ENCODE measurements around the gene SSH2. TPM values are rescaled to one million over a fixed set of nuclear protein-coding genes. Genes with fewer than 3 reads are reported as not detected.

Gene SSH2
- total and polyA plus RNA-seq, 2 of the 13 experiments (the other 11 are each of a cell fraction or from before 2014, with no cell fraction given) = 6.0 to 6.4 TPM

DNA sequence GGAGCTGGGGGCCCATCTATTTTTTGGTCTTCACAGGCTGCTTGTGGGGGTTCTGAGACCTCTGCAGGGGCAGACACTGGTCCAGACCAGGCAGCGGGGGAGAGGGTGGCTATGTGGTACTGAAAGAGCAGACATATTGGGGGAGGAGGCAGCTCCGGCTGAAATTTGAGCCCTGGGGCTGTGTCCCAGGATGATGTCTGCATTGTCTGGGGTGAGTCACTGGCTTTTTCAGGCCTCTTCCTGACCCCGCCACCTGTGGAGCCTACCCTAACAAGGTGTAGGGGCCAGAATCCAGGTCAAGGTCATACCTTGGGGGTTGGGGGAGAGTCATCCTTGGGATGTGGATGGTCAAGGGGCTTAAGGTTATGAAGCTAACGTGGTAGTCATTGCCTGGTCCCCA, 309.8 kb downstream of the SSH2 start:
- TF ChIP-seq, protein P1, sequence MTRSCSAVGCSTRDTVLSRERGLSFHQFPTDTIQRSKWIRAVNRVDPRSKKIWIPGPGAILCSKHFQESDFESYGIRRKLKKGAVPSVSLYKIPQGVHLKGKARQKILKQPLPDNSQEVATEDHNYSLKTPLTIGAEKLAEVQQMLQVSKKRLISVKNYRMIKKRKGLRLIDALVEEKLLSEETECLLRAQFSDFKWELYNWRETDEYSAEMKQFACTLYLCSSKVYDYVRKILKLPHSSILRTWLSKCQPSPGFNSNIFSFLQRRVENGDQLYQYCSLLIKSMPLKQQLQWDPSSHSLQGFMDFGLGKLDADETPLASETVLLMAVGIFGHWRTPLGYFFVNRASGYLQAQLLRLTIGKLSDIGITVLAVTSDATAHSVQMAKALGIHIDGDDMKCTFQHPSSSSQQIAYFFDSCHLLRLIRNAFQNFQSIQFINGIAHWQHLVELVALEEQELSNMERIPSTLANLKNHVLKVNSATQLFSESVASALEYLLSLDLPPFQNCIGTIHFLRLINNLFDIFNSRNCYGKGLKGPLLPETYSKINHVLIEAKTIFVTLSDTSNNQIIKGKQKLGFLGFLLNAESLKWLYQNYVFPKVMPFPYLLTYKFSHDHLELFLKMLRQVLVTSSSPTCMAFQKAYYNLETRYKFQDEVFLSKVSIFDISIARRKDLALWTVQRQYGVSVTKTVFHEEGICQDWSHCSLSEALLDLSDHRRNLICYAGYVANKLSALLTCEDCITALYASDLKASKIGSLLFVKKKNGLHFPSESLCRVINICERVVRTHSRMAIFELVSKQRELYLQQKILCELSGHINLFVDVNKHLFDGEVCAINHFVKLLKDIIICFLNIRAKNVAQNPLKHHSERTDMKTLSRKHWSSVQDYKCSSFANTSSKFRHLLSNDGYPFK (CRISPR knock-in tag; IDR thresholded peaks at IDR 0.05; ENCODE audit: borderline replicate concordance) = peak; percentile 76
- TF ChIP-seq SIX4 (CRISPR knock-in tag; IDR thresholded peaks at IDR 0.05) (no peak), FOSL2 (CRISPR knock-in tag; IDR thresholded peaks at IDR 0.05) (peak; percentile 68), RARA (CRISPR knock-in tag; IDR thresholded peaks at IDR 0.05) (0 out of 2 replicates have a peak, but pooled peaks have one; percentile 18)
- Histone ChIP-seq H3K4me1 (ENCODE audit: insufficient read depth, low read length) (peaks cover 68% of the 10 kb centered on the region), H3K36me3 (replicated peaks in 1 of 2; ENCODE audit: control insufficient read depth in 1 of 2, insufficient read depth in 2 of 2, low read length in 2 of 2) (no peaks in the 10 kb centered on the region), H3K27me3 (ENCODE audit: control insufficient read depth in 1 of 2, insufficient read depth in 2 of 2, low read length in 2 of 2) (peaks cover 4 to 62% of the 10 kb centered on the region in 2 experiments), H2AFZ (ENCODE audit: low read length) (no peak overlapping the region), H4K20me1 (ENCODE audit: insufficient read depth, low read length) (no peaks in the 10 kb centered on the region), H3K4me3 (replicated peaks in 1 of 3; ENCODE audit: insufficient read depth in 1 of 3, low read depth in 2 of 3, low read length in 3 of 3) (no peak overlapping the region), H3K27ac (ENCODE audit: extremely low read length, insufficient read depth, low read length) (no peak overlapping the region), H3K9me3 (ENCODE audit: low read length) (no peaks in the 10 kb centered on the region), H3K9ac (ENCODE audit: insufficient read depth, low read depth, low read length) (no peak overlapping the region), H3K79me2 (ENCODE audit: insufficient read depth, low read length) (no peaks in the 10 kb centered on the region), H3K4me2 (ENCODE audit: low read depth, low read length) (no peak overlapping the region)
- no peak for ATAC-seq
- in situ Hi-C loops (cut with HindIII; ENCODE audit: extremely low pct_ligation_motif_present, low pct_unique_long_range_greater_than_20kb) (loop anchor here (10.0 kb wide), 1 partner anchor 155 kb away; no protein-coding TSS in a partner anchor), intact Hi-C loops (cut with micrococcal nuclease; ENCODE audit: unreplicated experiment) (loop anchor here (5.0 kb wide), 1 partner anchor 142 kb away; no protein-coding TSS in a partner anchor)
- POLR2A ChIA-PET = no interaction called here
- CTCF ChIA-PET (ENCODE audit: low intra/inter-chr PET ratio, low total read pairs) = no interaction called here
- DNase-seq (ENCODE audit: low spot score) = no peak
- WGBS (ENCODE audit: low lambda C conversion rate) = 40% methylated on average over 3 of the region's 4 CpGs
- no TSS peak for BruUV-seq (replicated peaks)
- FAIRE-seq = no peak

DNA sequence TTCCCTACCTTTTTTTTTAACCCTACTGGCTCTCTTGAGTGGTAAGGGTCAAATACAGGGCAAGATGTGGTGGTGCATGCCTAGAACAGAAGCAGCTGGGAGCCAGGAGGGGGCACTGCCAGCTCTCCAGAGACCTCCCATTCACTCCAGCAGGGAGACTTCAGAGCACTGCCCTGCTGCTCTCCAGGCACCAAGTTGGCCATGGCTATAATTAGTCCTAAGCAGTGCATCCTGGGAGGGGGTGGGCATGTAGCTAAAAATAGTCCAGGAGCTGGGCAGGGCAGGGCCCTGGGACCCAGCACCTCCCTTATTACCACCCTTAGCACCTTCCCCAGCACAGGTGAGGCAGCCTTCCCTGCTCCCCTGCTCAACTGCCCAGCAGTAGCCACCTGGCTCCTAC, 310.8 kb downstream of the SSH2 start:
- DNase-seq (ENCODE audit: low spot score) (no peak), ATAC-seq (no peak), FAIRE-seq (no peak)
- H3K4me2 ChIP-seq (ENCODE audit: low read depth, low read length) = no peak overlapping the region
- POLR2A ChIA-PET = no interaction called here
- intact Hi-C loops (cut with micrococcal nuclease; ENCODE audit: unreplicated experiment) (no loop called here), in situ Hi-C loops (cut with HindIII; ENCODE audit: extremely low pct_ligation_motif_present, low pct_unique_long_range_greater_than_20kb) (loop anchor here (5.0 kb wide), 1 partner anchor 37 kb away; no protein-coding TSS in a partner anchor)
- no peaks in the 10 kb centered on the region for H4K20me1 ChIP-seq (ENCODE audit: insufficient read depth, low read length)
- no peak overlapping the region for H3K4me3 ChIP-seq (replicated peaks in 1 of 3; ENCODE audit: insufficient read depth in 1 of 3, low read depth in 2 of 3, low read length in 3 of 3)
- no peak overlapping the region for H3K9ac ChIP-seq (ENCODE audit: insufficient read depth, low read depth, low read length)
- H3K4me1 ChIP-seq (ENCODE audit: insufficient read depth, low read length) = peaks cover 79% of the 10 kb centered on the region
- CTCF ChIA-PET (ENCODE audit: low intra/inter-chr PET ratio, low total read pairs) = interaction anchor here (2.6 kb wide), 1 partner anchor 160 kb away, joined by 10 read pairs; no protein-coding TSS in a partner anchor
- H3K27me3 ChIP-seq (ENCODE audit: control insufficient read depth in 1 of 2, insufficient read depth in 2 of 2, low read length in 2 of 2) = peaks cover 4 to 72% of the 10 kb centered on the region in 2 experiments
- H3K36me3 ChIP-seq (replicated peaks in 1 of 2; ENCODE audit: control insufficient read depth in 1 of 2, insufficient read depth in 2 of 2, low read length in 2 of 2) = no peaks in the 10 kb centered on the region
- H2AFZ ChIP-seq (ENCODE audit: low read length) = no peak overlapping the region
- no TSS peak for BruUV-seq (replicated peaks)
- no peaks in the 10 kb centered on the region for H3K79me2 ChIP-seq (ENCODE audit: insufficient read depth, low read length)
- H3K9me3 ChIP-seq (ENCODE audit: low read length) = no peaks in the 10 kb centered on the region
- no peak overlapping the region for H3K27ac ChIP-seq (ENCODE audit: extremely low read length, insufficient read depth, low read length)
- TF ChIP-seq, protein P2, sequence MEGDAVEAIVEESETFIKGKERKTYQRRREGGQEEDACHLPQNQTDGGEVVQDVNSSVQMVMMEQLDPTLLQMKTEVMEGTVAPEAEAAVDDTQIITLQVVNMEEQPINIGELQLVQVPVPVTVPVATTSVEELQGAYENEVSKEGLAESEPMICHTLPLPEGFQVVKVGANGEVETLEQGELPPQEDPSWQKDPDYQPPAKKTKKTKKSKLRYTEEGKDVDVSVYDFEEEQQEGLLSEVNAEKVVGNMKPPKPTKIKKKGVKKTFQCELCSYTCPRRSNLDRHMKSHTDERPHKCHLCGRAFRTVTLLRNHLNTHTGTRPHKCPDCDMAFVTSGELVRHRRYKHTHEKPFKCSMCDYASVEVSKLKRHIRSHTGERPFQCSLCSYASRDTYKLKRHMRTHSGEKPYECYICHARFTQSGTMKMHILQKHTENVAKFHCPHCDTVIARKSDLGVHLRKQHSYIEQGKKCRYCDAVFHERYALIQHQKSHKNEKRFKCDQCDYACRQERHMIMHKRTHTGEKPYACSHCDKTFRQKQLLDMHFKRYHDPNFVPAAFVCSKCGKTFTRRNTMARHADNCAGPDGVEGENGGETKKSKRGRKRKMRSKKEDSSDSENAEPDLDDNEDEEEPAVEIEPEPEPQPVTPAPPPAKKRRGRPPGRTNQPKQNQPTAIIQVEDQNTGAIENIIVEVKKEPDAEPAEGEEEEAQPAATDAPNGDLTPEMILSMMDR (CRISPR knock-in tag; IDR thresholded peaks at IDR 0.05) = peak; percentile 42
- TF ChIP-seq ZBTB7A (CRISPR knock-in tag; IDR thresholded peaks at IDR 0.05) (no peak), ZNF546 (CRISPR knock-in tag; conservative IDR thresholded peaks at IDR 0.05) (no peak), SMC3 (IDR thresholded peaks at IDR 0.05; ENCODE audit: low read length) (0 out of 2 replicates have a peak, but pooled peaks have one; percentile 2), KDM6A (CRISPR knock-in tag; IDR thresholded peaks at IDR 0.05; ENCODE audit: low read depth) (no peak)
- TF ChIP-seq, protein P3, sequence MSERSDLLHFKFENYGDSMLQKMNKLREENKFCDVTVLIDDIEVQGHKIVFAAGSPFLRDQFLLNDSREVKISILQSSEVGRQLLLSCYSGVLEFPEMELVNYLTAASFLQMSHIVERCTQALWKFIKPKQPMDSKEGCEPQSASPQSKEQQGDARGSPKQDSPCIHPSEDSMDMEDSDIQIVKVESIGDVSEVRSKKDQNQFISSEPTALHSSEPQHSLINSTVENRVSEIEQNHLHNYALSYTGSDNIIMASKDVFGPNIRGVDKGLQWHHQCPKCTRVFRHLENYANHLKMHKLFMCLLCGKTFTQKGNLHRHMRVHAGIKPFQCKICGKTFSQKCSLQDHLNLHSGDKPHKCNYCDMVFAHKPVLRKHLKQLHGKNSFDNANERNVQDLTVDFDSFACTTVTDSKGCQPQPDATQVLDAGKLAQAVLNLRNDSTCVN (CRISPR knock-in tag; IDR thresholded peaks at IDR 0.05; ENCODE audit: borderline replicate concordance) = no peak
- TF ChIP-seq, protein P4, sequence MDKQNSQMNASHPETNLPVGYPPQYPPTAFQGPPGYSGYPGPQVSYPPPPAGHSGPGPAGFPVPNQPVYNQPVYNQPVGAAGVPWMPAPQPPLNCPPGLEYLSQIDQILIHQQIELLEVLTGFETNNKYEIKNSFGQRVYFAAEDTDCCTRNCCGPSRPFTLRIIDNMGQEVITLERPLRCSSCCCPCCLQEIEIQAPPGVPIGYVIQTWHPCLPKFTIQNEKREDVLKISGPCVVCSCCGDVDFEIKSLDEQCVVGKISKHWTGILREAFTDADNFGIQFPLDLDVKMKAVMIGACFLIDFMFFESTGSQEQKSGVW (CRISPR knock-in tag; IDR thresholded peaks at IDR 0.05; ENCODE audit: borderline replicate concordance) = no peak

Measured in HepG2 (cell line).